ENCODE data around the gene KASH5. TPM values are rescaled to one million over a fixed set of nuclear protein-coding genes. Genes with fewer than 3 reads are reported as not detected.

The KASH5 gene
- total and polyA plus RNA-seq, 2 of the 13 experiments (the other 11 are each of a cell fraction or from before 2014, with no cell fraction given) = not detected

DNA sequence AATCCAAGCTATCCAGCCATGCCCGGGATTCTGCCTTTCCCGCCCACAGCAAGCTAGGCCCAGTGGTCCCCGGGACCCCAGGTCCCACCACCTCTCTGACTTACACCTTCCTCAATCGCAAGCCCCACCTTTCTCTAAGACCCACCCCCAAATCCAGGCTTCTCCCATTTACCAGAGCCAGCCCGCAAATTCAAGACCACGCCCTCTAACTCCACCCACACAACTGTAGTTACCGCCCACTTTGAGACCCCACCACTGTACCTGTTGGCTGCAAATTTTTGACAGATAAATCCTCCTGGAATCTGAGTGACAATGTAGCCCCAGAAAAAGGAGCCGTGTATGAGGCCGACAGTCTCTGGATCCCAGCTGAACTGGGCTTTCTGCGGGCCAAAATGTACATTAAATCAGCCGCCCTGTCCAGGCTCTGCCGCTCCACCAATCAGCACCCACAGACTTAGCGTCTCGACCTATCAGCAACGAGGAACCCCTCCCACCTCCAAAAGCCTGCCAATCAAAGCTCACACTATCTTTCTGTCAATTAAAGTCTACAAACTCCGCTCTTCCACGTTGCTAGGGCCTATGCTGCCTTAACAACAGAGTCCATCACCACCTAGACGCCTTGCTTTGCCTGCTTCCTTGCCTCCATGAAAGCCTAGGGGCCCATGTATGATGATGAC, 47.0 kb downstream of the KASH5 start:
- POLR2A ChIA-PET = interaction anchor here (1.1 kb wide), 1 partner anchor 18 kb away, joined by 5 read pairs; the partner anchor contains the start of gene ALDH16A1
- CTCF ChIA-PET (ENCODE audit: low intra/inter-chr PET ratio, low total read pairs) = no interaction called here

More for the DNA sequence above, 47.0 kb downstream of the KASH5 start:
- TF ChIP-seq, protein P1, sequence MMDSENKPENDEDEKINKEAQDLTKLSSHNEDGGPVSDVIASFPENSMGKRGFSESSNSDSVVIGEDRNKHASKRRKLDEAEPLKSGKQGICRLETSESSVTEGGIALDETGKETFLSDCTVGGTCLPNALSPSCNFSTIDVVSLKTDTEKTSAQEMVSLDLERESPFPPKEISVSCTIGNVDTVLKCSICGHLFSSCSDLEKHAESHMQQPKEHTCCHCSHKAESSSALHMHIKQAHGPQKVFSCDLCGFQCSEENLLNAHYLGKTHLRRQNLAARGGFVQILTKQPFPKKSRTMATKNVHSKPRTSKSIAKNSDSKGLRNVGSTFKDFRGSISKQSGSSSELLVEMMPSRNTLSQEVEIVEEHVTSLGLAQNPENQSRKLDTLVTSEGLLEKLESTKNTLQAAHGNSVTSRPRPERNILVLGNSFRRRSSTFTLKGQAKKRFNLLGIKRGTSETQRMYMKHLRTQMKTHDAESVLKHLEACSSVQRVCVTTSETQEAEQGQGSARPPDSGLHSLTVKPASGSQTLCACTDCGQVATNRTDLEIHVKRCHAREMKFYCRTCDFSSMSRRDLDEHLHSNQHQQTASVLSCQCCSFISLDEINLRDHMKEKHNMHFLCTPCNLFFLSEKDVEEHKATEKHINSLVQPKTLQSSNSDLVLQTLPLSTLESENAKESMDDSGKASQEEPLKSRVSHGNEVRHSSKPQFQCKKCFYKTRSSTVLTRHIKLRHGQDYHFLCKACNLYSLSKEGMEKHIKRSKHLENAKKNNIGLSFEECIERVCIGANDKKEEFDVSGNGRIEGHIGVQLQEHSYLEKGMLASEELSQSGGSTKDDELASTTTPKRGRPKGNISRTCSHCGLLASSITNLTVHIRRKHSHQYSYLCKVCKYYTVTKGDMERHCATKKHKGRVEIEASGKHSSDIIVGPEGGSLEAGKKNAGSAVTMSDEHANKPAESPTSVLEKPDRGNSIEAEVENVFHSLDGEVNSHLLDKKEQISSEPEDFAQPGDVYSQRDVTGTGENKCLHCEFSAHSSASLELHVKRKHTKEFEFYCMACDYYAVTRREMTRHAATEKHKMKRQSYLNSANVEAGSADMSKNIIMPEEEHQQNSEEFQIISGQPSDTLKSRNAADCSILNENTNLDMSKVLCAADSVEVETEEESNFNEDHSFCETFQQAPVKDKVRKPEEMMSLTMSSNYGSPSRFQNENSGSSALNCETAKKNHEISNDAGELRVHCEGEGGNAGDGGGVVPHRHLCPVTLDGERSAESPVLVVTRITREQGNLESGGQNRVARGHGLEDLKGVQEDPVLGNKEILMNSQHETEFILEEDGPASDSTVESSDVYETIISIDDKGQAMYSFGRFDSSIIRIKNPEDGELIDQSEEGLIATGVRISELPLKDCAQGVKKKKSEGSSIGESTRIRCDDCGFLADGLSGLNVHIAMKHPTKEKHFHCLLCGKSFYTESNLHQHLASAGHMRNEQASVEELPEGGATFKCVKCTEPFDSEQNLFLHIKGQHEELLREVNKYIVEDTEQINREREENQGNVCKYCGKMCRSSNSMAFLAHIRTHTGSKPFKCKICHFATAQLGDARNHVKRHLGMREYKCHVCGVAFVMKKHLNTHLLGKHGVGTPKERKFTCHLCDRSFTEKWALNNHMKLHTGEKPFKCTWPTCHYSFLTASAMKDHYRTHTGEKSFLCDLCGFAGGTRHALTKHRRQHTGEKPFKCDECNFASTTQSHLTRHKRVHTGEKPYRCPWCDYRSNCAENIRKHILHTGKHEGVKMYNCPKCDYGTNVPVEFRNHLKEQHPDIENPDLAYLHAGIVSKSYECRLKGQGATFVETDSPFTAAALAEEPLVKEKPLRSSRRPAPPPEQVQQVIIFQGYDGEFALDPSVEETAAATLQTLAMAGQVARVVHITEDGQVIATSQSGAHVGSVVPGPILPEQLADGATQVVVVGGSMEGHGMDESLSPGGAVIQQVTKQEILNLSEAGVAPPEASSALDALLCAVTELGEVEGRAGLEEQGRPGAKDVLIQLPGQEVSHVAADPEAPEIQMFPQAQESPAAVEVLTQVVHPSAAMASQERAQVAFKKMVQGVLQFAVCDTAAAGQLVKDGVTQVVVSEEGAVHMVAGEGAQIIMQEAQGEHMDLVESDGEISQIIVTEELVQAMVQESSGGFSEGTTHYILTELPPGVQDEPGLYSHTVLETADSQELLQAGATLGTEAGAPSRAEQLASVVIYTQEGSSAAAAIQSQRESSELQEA (CRISPR knock-in tag; IDR thresholded peaks at IDR 0.05; ENCODE audit: not compliant biosample characterization) = no peak
- TF ChIP-seq E2F5 (CRISPR knock-in tag; conservative IDR thresholded peaks at IDR 0.05) = peak; percentile 66; the same call in 1 of the 2 replicates
- TF ChIP-seq MIER3 (CRISPR knock-in tag; IDR thresholded peaks at IDR 0.05; ENCODE audit: borderline replicate concordance) = no peak
- peak; percentile 75 for TF ChIP-seq TFDP2 (CRISPR knock-in tag; IDR thresholded peaks at IDR 0.05)
- TF ChIP-seq, protein P2, sequence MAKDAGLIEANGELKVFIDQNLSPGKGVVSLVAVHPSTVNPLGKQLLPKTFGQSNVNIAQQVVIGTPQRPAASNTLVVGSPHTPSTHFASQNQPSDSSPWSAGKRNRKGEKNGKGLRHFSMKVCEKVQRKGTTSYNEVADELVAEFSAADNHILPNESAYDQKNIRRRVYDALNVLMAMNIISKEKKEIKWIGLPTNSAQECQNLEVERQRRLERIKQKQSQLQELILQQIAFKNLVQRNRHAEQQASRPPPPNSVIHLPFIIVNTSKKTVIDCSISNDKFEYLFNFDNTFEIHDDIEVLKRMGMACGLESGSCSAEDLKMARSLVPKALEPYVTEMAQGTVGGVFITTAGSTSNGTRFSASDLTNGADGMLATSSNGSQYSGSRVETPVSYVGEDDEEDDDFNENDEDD (CRISPR knock-in tag; IDR thresholded peaks at IDR 0.05; ENCODE audit: borderline replicate concordance) = peak; percentile 32; the same call in 1 of the 2 replicates
- no peak for TF ChIP-seq CCAR2 (optimal IDR thresholded peaks at IDR 0.05; ENCODE audit: low read depth, low read length)
- TF ChIP-seq SP2 (CRISPR knock-in tag; IDR thresholded peaks at IDR 0.05) = 0 out of 2 replicates have a peak, but pooled peaks have one; percentile 50
- TF ChIP-seq NFYB (CRISPR knock-in tag; IDR thresholded peaks at IDR 0.05) = peak; percentile 85
- TF ChIP-seq KDM2A (CRISPR knock-in tag; IDR thresholded peaks at IDR 0.05; ENCODE audit: borderline replicate concordance, low read depth) = no peak
- TF ChIP-seq NFYC (CRISPR knock-in tag; IDR thresholded peaks at IDR 0.05) = peak; percentile 87
- Histone ChIP-seq H3K9ac (ENCODE audit: insufficient read depth, low read depth, low read length) (no peak overlapping the region), H3K36me3 (replicated peaks in 1 of 2; ENCODE audit: control insufficient read depth in 1 of 2, insufficient read depth in 2 of 2, low read length in 2 of 2) (no peaks in the 10 kb centered on the region), H3K27me3 (ENCODE audit: control insufficient read depth in 1 of 2, insufficient read depth in 2 of 2, low read length in 2 of 2) (peaks cover 7 to 87% of the 10 kb centered on the region in 2 experiments; a peak in 4 of 5 replicates), H2AFZ (ENCODE audit: low read length) (no peak overlapping the region), H3K79me2 (ENCODE audit: insufficient read depth, low read length) (no peaks in the 10 kb centered on the region), H3K4me3 (replicated peaks in 1 of 3; ENCODE audit: insufficient read depth in 1 of 3, low read depth in 2 of 3, low read length in 3 of 3) (no peak overlapping the region), H3K9me3 (ENCODE audit: low read length) (no peaks in the 10 kb centered on the region), H4K20me1 (ENCODE audit: insufficient read depth, low read length) (no peaks in the 10 kb centered on the region), H3K27ac (ENCODE audit: extremely low read length, insufficient read depth, low read length) (no peak overlapping the region), H3K4me1 (ENCODE audit: insufficient read depth, low read length) (no peaks in the 10 kb centered on the region), H3K4me2 (ENCODE audit: low read depth, low read length) (no peak overlapping the region)
- DNase-seq (ENCODE audit: low spot score) (no peak), FAIRE-seq (no peak), ATAC-seq (peak; percentile 62)
- in situ Hi-C loops (cut with HindIII; ENCODE audit: extremely low pct_ligation_motif_present, low pct_unique_long_range_greater_than_20kb) = no loop called here
- intact Hi-C loops (cut with micrococcal nuclease; ENCODE audit: unreplicated experiment) = no loop called here
- WGBS (ENCODE audit: low lambda C conversion rate) = 41% methylated on average over 17 of the region's 18 CpGs
- no TSS peak for BruUV-seq (replicated peaks)

Measured in HepG2 (cell line).